ENCODE results near the gene AGL. TPM values are rescaled to one million over a fixed set of nuclear protein-coding genes. Genes with fewer than 3 reads are reported as not detected.

Gene AGL
- total RNA-seq, 1 donor from 2014 or later = 9.9 TPM

GRCh38 chr1:99934801-99935200, 84.6 kb downstream of the AGL start:
- H3K27ac ChIP-seq = no peak overlapping the region
- no peaks in the 10 kb centered on the region for H3K27me3 ChIP-seq
- intact Hi-C loops (cut with DNase I) = no loop called here
- no peak for TF ChIP-seq CTCF (IDR thresholded peaks at IDR 0.05)
- H3K4me3 ChIP-seq = no peak overlapping the region
- no peaks in the 10 kb centered on the region for H3K36me3 ChIP-seq
- H3K9me3 ChIP-seq = no peaks in the 10 kb centered on the region
- no peaks in the 10 kb centered on the region for H3K4me1 ChIP-seq
- DNase-seq (ENCODE audit: low spot score in 2 of 2) = no peak

GRCh38 chr1:99935534-99935933, 85.4 kb downstream of the AGL start:
- intact Hi-C loops (cut with DNase I) = no loop called here
- TF ChIP-seq CTCF (IDR thresholded peaks at IDR 0.05) = no peak
- Histone ChIP-seq H3K9me3 (no peaks in the 10 kb centered on the region), H3K4me3 (no peak overlapping the region), H3K27me3 (no peaks in the 10 kb centered on the region), H3K4me1 (no peaks in the 10 kb centered on the region), H3K27ac (no peak overlapping the region), H3K36me3 (no peaks in the 10 kb centered on the region)
- no peak for DNase-seq (ENCODE audit: low spot score in 2 of 2)

GRCh38 chr1:99936071-99936470, 85.9 kb downstream of the AGL start:
- intact Hi-C loops (cut with DNase I) = no loop called here
- Histone ChIP-seq H3K4me1 (no peaks in the 10 kb centered on the region), H3K4me3 (no peak overlapping the region), H3K27me3 (no peaks in the 10 kb centered on the region), H3K36me3 (no peaks in the 10 kb centered on the region), H3K9me3 (no peaks in the 10 kb centered on the region), H3K27ac (no peak overlapping the region)
- no peak for TF ChIP-seq CTCF (IDR thresholded peaks at IDR 0.05)
- no peak for DNase-seq (ENCODE audit: low spot score in 2 of 2)

- Histone ChIP-seq H3K4me3 (no peak overlapping the region), H3K36me3 (no peaks in the 10 kb centered on the region), H3K4me1 (peaks cover 0 to 4% of the 10 kb centered on the region in 2 donors), H3K27me3 (no peaks in the 10 kb centered on the region), H3K9me3 (no peaks in the 10 kb centered on the region), H3K27ac (no peak overlapping the region)
- no peak for TF ChIP-seq CTCF (IDR thresholded peaks at IDR 0.05)
- no peak for DNase-seq (ENCODE audit: low spot score in 2 of 2)
- intact Hi-C loops (cut with DNase I) = no loop called here
These were observed 92.6 kb downstream of the AGL start for GRCh38 chr1:99942723-99943122.

GRCh38 chr1:99943223-99943794, 93.1 kb downstream of the AGL start:
- intact Hi-C loops (cut with DNase I) = no loop called here
- H3K27ac ChIP-seq = no peak overlapping the region
- H3K36me3 ChIP-seq = no peaks in the 10 kb centered on the region

More at GRCh38 chr1:99943223-99943794, 93.1 kb downstream of the AGL start:
- Histone ChIP-seq H3K9me3 (no peaks in the 10 kb centered on the region), H3K27me3 (no peaks in the 10 kb centered on the region), H3K4me1 (peaks cover 0 to 4% of the 10 kb centered on the region in 2 donors), H3K4me3 (no peak overlapping the region)
- no peak for DNase-seq (ENCODE audit: low spot score in 2 of 2)
- no peak for TF ChIP-seq CTCF (IDR thresholded peaks at IDR 0.05)
